HCT116 (cell line): ENCODE measurements around the gene KLHDC4. TPM values are rescaled to one million over a fixed set of nuclear protein-coding genes. Genes with fewer than 3 reads are reported as not detected.

Experiments used
- ATAC-seq: fragments of 200-7000 bp; cut with Tn5 transposase; 2 replicates; pipeline ENCODE4 v1.9.1; 2020; ENCODE audit warnings: mild to moderate bottlenecking, moderate library complexity
- BruUV-seq: library from RNA; stranded (reverse); fragments of 400-500 nt; replicated peaks from 2 replicates; lab custom pipeline; 2021; lab: Mats Ljungman, UMichigan
- CTCF ChIA-PET: fragments of 300-600 bp; sonication (Branson Sonifier 250); formaldehyde crosslinking; loops from one replicate; lab custom pipeline; 2021; ENCODE audit warnings: antibody characterized with exemption; lab: Charles Lee
- POLR2A ChIA-PET: fragments of 300-600, 350-600 bp; sonication (Branson Sonifier 250); formaldehyde crosslinking; loops from one replicate; lab custom pipeline; 2021; ENCODE audit warnings: antibody characterized with exemption; lab: Charles Lee
- RAD21 ChIA-PET, 2 experiments: fragments of 300-600 bp; sonication (Branson Sonifier 250); formaldehyde crosslinking; loops; one replicate each; lab custom pipeline; 2023; ENCODE audit warnings: low total read pairs in 2 of 2; ENCODE audit not compliant: uncharacterized antibody in 2 of 2, unreplicated experiment in 2 of 2, low non-redundant PET in 1 of 2; lab: Charles Lee
- DNase-seq: peaks from one replicate; pipeline ENCODE4 v3.0.0-alpha.2; 2010; ENCODE audit warnings: low read depth, low spot score
- H2AFZ ChIP-seq: fragments of 200-600 bp; shearing (Covaris generic), sonication (generic); 2 replicates; pipeline ENCODE4 v1.6.1; 2017; ENCODE audit warnings: low read depth, mixed run types, mixed read lengths, antibody characterized with exemption, low read length; ENCODE audit not compliant: poor library complexity, severe bottlenecking
- H3K27ac ChIP-seq: 2 replicates; pipeline ENCODE4 v1.5.1; 2012; ENCODE audit warnings: low read depth, low read length
- H3K27me3 ChIP-seq: fragments of 200-600 bp; sonication (generic); 2 replicates; pipeline ENCODE4 v1.6.1; 2016; ENCODE audit warnings: mixed run types, low read length, mixed read lengths; ENCODE audit not compliant: insufficient read depth
- H3K36me3 ChIP-seq, 2 experiments: fragments of 200-500 bp in 1 of 2; fragments of 200-600 bp in 1 of 2; sonication (Bioruptor generic) in 1 of 2; sonication (generic) in 1 of 2; 2 replicates each; pipeline versions ENCODE4 v1.5.1 to v1.6.1; 2014 to 2016; ENCODE audit warnings: low read length in 2 of 2, inconsistent platforms in 1 of 2, mixed read lengths in 1 of 2, mixed run types in 1 of 2; ENCODE audit not compliant: insufficient read depth in 2 of 2, control insufficient read depth in 1 of 2
- H3K4me1 ChIP-seq, 2 experiments: fragments of 200-600 bp in 1 of 2; sonication (generic) in 1 of 2; 2 replicates each; pipeline versions ENCODE4 v1.5.1 to v1.6.1; 2012 to 2017; ENCODE audit warnings: low read length in 2 of 2, inconsistent platforms in 1 of 2, mild to moderate bottlenecking in 1 of 2, mixed read lengths in 1 of 2, mixed run types in 1 of 2, moderate library complexity in 1 of 2; ENCODE audit not compliant: insufficient read depth in 2 of 2, control insufficient read depth in 1 of 2
- H3K4me2 ChIP-seq: fragments of 200-600 bp; sonication (generic); 2 replicates; pipeline ENCODE4 v1.6.1; 2017; ENCODE audit warnings: mixed run types, low read length, mixed read lengths
- H3K4me3 ChIP-seq, 2 experiments: fragments of 200-600 bp in 1 of 2; sonication (generic) in 1 of 2; replicated peaks in 1 of 2; 2 replicates each; pipeline ENCODE4 v1.5.1; 2011 to 2016; ENCODE audit warnings: low read length in 2 of 2, control low read depth in 1 of 2, low read depth in 1 of 2, mild to moderate bottlenecking in 1 of 2, mixed read lengths in 1 of 2, mixed run types in 1 of 2
- H3K79me2 ChIP-seq: fragments of 200-600 bp; sonication (generic); 2 replicates; pipeline ENCODE4 v1.6.1; 2017; ENCODE audit warnings: mild to moderate bottlenecking, mixed run types, low read length, moderate library complexity, mixed read lengths; ENCODE audit not compliant: insufficient read depth
- H3K9ac ChIP-seq: fragments of 200-600 bp; sonication (generic); 2 replicates; pipeline ENCODE4 v1.6.1; 2016; ENCODE audit warnings: low read length, mixed read lengths
- H3K9me2 ChIP-seq: fragments of 200-600 bp; sonication (generic), shearing (Covaris generic); 2 replicates; pipeline ENCODE4 v1.6.1; 2017; ENCODE audit warnings: mixed run types, mild to moderate bottlenecking, moderate library complexity; ENCODE audit not compliant: insufficient read depth
- H3K9me3 ChIP-seq, 2 experiments: fragments of 200-500 bp in 1 of 2; fragments of 200-600 bp in 1 of 2; sonication (Bioruptor generic) in 1 of 2; sonication (generic) in 1 of 2; 2 replicates each; pipeline ENCODE4 v1.6.1; 2014 to 2017; ENCODE audit warnings: low read length in 2 of 2, mixed read lengths in 2 of 2, inconsistent platforms in 1 of 2, low read depth in 1 of 2, mild to moderate bottlenecking in 1 of 2, mixed run types in 1 of 2, moderate library complexity in 1 of 2; ENCODE audit not compliant: control insufficient read depth in 1 of 2, insufficient read depth in 1 of 2
- H4K20me1 ChIP-seq: fragments of 200-600 bp; sonication (generic), shearing (Covaris generic); 2 replicates; pipeline ENCODE4 v1.6.1; 2017; ENCODE audit warnings: mixed run types, mild to moderate bottlenecking, moderate library complexity; ENCODE audit not compliant: insufficient read depth
- CTCF ChIP-seq, 3 experiments: fragments of 200-600 bp in 1 of 3; sonication (generic) in 1 of 3; IDR thresholded peaks in 2 of 3; conservative IDR thresholded peaks in 1 of 3; 2 replicates each; pipeline ENCODE4 v1.5.1; 2012 to 2017; ENCODE audit warnings: low read depth in 2 of 3, low read length in 2 of 3, antibody characterized with exemption in 1 of 3, borderline replicate concordance in 1 of 3, control low read depth in 1 of 3, mild to moderate bottlenecking in 1 of 3, mixed read lengths in 1 of 3, mixed run types in 1 of 3, moderate library complexity in 1 of 3; ENCODE audit not compliant: insufficient read depth in 1 of 3
- EGR1 ChIP-seq: IDR thresholded peaks from 2 replicates; pipeline ENCODE4 v1.6.1; 2012; ENCODE audit warnings: low read depth
- MAX ChIP-seq: IDR thresholded peaks from 2 replicates; pipeline ENCODE4 v1.6.1; 2012
- POLR2A ChIP-seq: IDR thresholded peaks from 2 replicates; pipeline ENCODE4 v1.7.0; 2011; ENCODE audit warnings: borderline replicate concordance; ENCODE audit not compliant: insufficient read depth, insufficient read length; ENCODE audit errors: extremely low read depth
- POLR2AphosphoS5 ChIP-seq: IDR thresholded peaks from 2 replicates; pipeline ENCODE4 v1.6.1; 2011; ENCODE audit warnings: mild to moderate bottlenecking, low read depth, low read length, moderate library complexity
- RAD21 ChIP-seq: IDR thresholded peaks from 2 replicates; pipeline ENCODE4 v1.6.1; 2012; ENCODE audit warnings: low read depth, mild to moderate bottlenecking
- SRF ChIP-seq: IDR thresholded peaks from 2 replicates; pipeline ENCODE4 v1.6.1; 2012; ENCODE audit warnings: low read depth
- TCF7L2 ChIP-seq: IDR thresholded peaks from 2 replicates; pipeline ENCODE4 v1.7.0; 2011; ENCODE audit warnings: borderline replicate concordance, inconsistent platforms; ENCODE audit not compliant: insufficient read depth, insufficient read length; ENCODE audit errors: extremely low read depth
- YY1 ChIP-seq: IDR thresholded peaks from 2 replicates; pipeline ENCODE4 v1.6.1; 2011; ENCODE audit warnings: low read length, low read depth, moderate library complexity, mild to moderate bottlenecking; ENCODE audit not compliant: insufficient replicate concordance; ENCODE audit errors: extremely low read depth
- ZNF274 ChIP-seq: fragments of 200-500 bp; sonication (Bioruptor generic); IDR thresholded peaks from 2 replicates; pipeline ENCODE4 v1.6.1; 2014; ENCODE audit warnings: mild to moderate bottlenecking, low read depth, low read length, inconsistent platforms
- intact Hi-C: fragments of 100-400 bp; cut with micrococcal nuclease; formaldehyde crosslinking; loops from 2 replicates; pipeline ENCODE4 v1.10.0; 2022
- total RNA-seq: library from RNA; stranded (reverse); gene quantifications from one replicate; pipeline ENCODE4 v1.2.1, GENCODE V29; 2021; ENCODE audit not compliant: unreplicated experiment

Gene KLHDC4
- total RNA-seq, 1 experiment from 2014 or later: 107 TPM

GRCh38 chr16:87723226-87723623 is 42.6 kb downstream of the KLHDC4 start:
- Histone ChIP-seq H3K4me2 (no peak overlapping the region), H4K20me1 (peaks cover 3% of the 10 kb centered on the region; the same call in 1 of the 2 replicates), H3K4me3 (no peak overlapping the region), H3K9me2 (no peaks in the 10 kb centered on the region), H3K36me3 (peaks cover 3 to 34% of the 10 kb centered on the region in 2 experiments), H3K9ac (no peak overlapping the region), H2AFZ (no peak overlapping the region), H3K27ac (no peak overlapping the region), H3K9me3 (no peaks in the 10 kb centered on the region), H3K4me1 (no peaks in the 10 kb centered on the region), H3K79me2 (peaks cover 63% of the 10 kb centered on the region; the same call in 1 of the 2 replicates), H3K27me3 (no peaks in the 10 kb centered on the region)
- ATAC-seq: no peak
- no peak for TF ChIP-seq ZNF274
- no TSS peak for BruUV-seq
- ChIA-PET POLR2A (no interaction called here), RAD21 (no interaction called here), CTCF (no interaction called here)
- DNase-seq: no peak
- intact Hi-C loops: no loop called here

GRCh38 chr16:87722590-87723225 is 43.1 kb downstream of the KLHDC4 start:
- Histone ChIP-seq H3K9ac (no peak overlapping the region), H3K27ac (no peak overlapping the region), H3K4me3 (no peak overlapping the region), H3K79me2 (peaks cover 62% of the 10 kb centered on the region; the same call in 1 of the 2 replicates), H3K27me3 (no peaks in the 10 kb centered on the region), H4K20me1 (peaks cover 3% of the 10 kb centered on the region; the same call in 1 of the 2 replicates)
- ChIA-PET RAD21 (no interaction called here), CTCF (no interaction called here), POLR2A (no interaction called here)
- no peak for ATAC-seq
- no peak for TF ChIP-seq RAD21
- TF ChIP-seq MAX: no peak
- TF ChIP-seq POLR2AphosphoS5: no peak
- no peak for TF ChIP-seq SRF
- no peak for TF ChIP-seq YY1
- TF ChIP-seq TCF7L2: no peak
- TF ChIP-seq EGR1: no peak
- TF ChIP-seq CTCF (IDR thresholded peaks at IDR 0.05 in 2 of 3, conservative IDR thresholded peaks at IDR 0.05 in 1 of 3; ENCODE audit: borderline replicate concordance in 1 of 3, insufficient read depth in 1 of 3, low read depth in 2 of 3, low read length in 2 of 3): no peak
- TF ChIP-seq POLR2A: no peak
- no peak for TF ChIP-seq ZNF274
- TF ChIP-seq, all 23 proteins: peak for 0
- DNase-seq: no peak
- intact Hi-C loops: no loop called here
- no peaks in the 10 kb centered on the region for H3K4me1 ChIP-seq
- no peaks in the 10 kb centered on the region for H3K9me3 ChIP-seq
- no peak overlapping the region for H2AFZ ChIP-seq
- H3K4me2 ChIP-seq: no peak overlapping the region
- H3K36me3 ChIP-seq: peaks cover 3 to 37% of the 10 kb centered on the region in 2 experiments
- no TSS peak for BruUV-seq
- no peaks in the 10 kb centered on the region for H3K9me2 ChIP-seq
